HEK293 (cell line): ENCODE measurements around the gene MYO1G.

ENCODE experiments used
- ATF2 ChIP-seq: fragments of 450-650 bp; formaldehyde crosslinking; IDR thresholded peaks from 2 replicates; pipeline ENCODE4 v1.5.1; 2016; ENCODE audit warnings: missing biosample characterization, missing genetic modification characterization, low read depth
- HIC1 ChIP-seq: fragments of 450-650 bp; formaldehyde crosslinking; IDR thresholded peaks from 2 replicates; pipeline ENCODE4 v1.5.1; 2016; ENCODE audit warnings: missing biosample characterization, missing genetic modification characterization
- INSM2 ChIP-seq: fragments of 450-650 bp; formaldehyde crosslinking; IDR thresholded peaks from 2 replicates; pipeline ENCODE4 v1.5.1; 2016; ENCODE audit warnings: missing biosample characterization, missing genetic modification characterization
- KLF1 ChIP-seq: fragments of 450-650 bp; formaldehyde crosslinking; IDR thresholded peaks from 2 replicates; pipeline ENCODE4 v1.5.1; 2016; ENCODE audit warnings: missing biosample characterization, missing genetic modification characterization
- KLF10 ChIP-seq: fragments of 450-650 bp; IDR thresholded peaks from 2 replicates; pipeline ENCODE4 v1.5.1; 2018; ENCODE audit warnings: missing biosample characterization, mild to moderate bottlenecking, missing genetic modification characterization
- KLF7 ChIP-seq: fragments of 450-650 bp; formaldehyde crosslinking; IDR thresholded peaks from 2 replicates; pipeline ENCODE4 v1.5.1; 2016; ENCODE audit warnings: missing biosample characterization, missing genetic modification characterization, borderline replicate concordance
- KLF8 ChIP-seq: fragments of 450-650 bp; formaldehyde crosslinking; IDR thresholded peaks from 2 replicates; pipeline ENCODE4 v1.5.1; 2016; ENCODE audit warnings: missing biosample characterization, missing genetic modification characterization
- PRDM4 ChIP-seq: fragments of 450-650 bp; formaldehyde crosslinking; IDR thresholded peaks from 2 replicates; pipeline ENCODE4 v1.5.1; 2017; ENCODE audit warnings: missing biosample characterization, missing genetic modification characterization
- SCRT2 ChIP-seq: fragments of 450-650 bp; formaldehyde crosslinking; IDR thresholded peaks from 2 replicates; pipeline ENCODE4 v1.5.1; 2016; ENCODE audit warnings: missing biosample characterization, missing genetic modification characterization
- ZBTB21 ChIP-seq: fragments of 450-650 bp; formaldehyde crosslinking; IDR thresholded peaks from 2 replicates; pipeline ENCODE4 v1.5.1; 2017; ENCODE audit warnings: missing biosample characterization, missing genetic modification characterization
- ZBTB8A ChIP-seq: fragments of 450-650 bp; formaldehyde crosslinking; IDR thresholded peaks from 2 replicates; pipeline ENCODE4 v1.5.1; 2016; ENCODE audit warnings: missing biosample characterization, missing genetic modification characterization
- ZEB2 ChIP-seq: fragments of 450-650 bp; formaldehyde crosslinking; IDR thresholded peaks from 2 replicates; pipeline ENCODE4 v1.5.1; 2016; ENCODE audit warnings: missing biosample characterization, missing genetic modification characterization
- ZNF146 ChIP-seq: fragments of 450-650 bp; formaldehyde crosslinking; IDR thresholded peaks from 2 replicates; pipeline ENCODE4 v1.5.1; 2016; ENCODE audit warnings: missing biosample characterization, missing genetic modification characterization
- ZNF169 ChIP-seq: fragments of 450-650 bp; formaldehyde crosslinking; IDR thresholded peaks from 2 replicates; pipeline ENCODE4 v1.5.1; 2016; ENCODE audit warnings: missing biosample characterization, missing genetic modification characterization
- ZNF214 ChIP-seq: fragments of 450-650 bp; formaldehyde crosslinking; IDR thresholded peaks from 2 replicates; pipeline ENCODE4 v1.5.1; 2017; ENCODE audit warnings: missing biosample characterization, mild to moderate bottlenecking, missing genetic modification characterization, borderline replicate concordance
- ZNF223 ChIP-seq: fragments of 450-650 bp; formaldehyde crosslinking; IDR thresholded peaks from 2 replicates; pipeline ENCODE4 v1.5.1; 2016; ENCODE audit warnings: missing biosample characterization, missing genetic modification characterization
- ZNF239 ChIP-seq: fragments of 450-650 bp; formaldehyde crosslinking; IDR thresholded peaks from 2 replicates; pipeline ENCODE4 v1.5.1; 2016; ENCODE audit warnings: missing biosample characterization, missing genetic modification characterization
- ZNF24 ChIP-seq: fragments of 450-650 bp; formaldehyde crosslinking; IDR thresholded peaks from 2 replicates; pipeline ENCODE4 v1.5.1; 2016; ENCODE audit warnings: missing biosample characterization, missing genetic modification characterization
- ZNF394 ChIP-seq: fragments of 450-650 bp; formaldehyde crosslinking; IDR thresholded peaks from 2 replicates; pipeline ENCODE4 v1.5.1; 2016; ENCODE audit warnings: missing biosample characterization, missing genetic modification characterization, mild to moderate bottlenecking, moderate library complexity, borderline replicate concordance
- ZNF423 ChIP-seq: fragments of 450-650 bp; formaldehyde crosslinking; IDR thresholded peaks from 2 replicates; pipeline ENCODE4 v1.5.1; 2016; ENCODE audit warnings: missing biosample characterization, missing genetic modification characterization
- ZNF521 ChIP-seq: fragments of 450-650 bp; formaldehyde crosslinking; IDR thresholded peaks from 2 replicates; pipeline ENCODE4 v1.5.1; 2017; ENCODE audit warnings: missing biosample characterization, mild to moderate bottlenecking, missing genetic modification characterization
- ZNF558 ChIP-seq: fragments of 450-650 bp; formaldehyde crosslinking; IDR thresholded peaks from 2 replicates; pipeline ENCODE4 v1.5.1; 2016; ENCODE audit warnings: missing biosample characterization, missing genetic modification characterization
- ZNF561 ChIP-seq: fragments of 450-650 bp; IDR thresholded peaks from 2 replicates; pipeline ENCODE4 v1.5.1; 2018; ENCODE audit warnings: missing biosample characterization, missing genetic modification characterization, borderline replicate concordance
- ZNF580 ChIP-seq: fragments of 450-650 bp; formaldehyde crosslinking; IDR thresholded peaks from 2 replicates; pipeline ENCODE4 v1.5.1; 2016; ENCODE audit warnings: missing biosample characterization, missing genetic modification characterization
- ZNF610 ChIP-seq: fragments of 450-650 bp; formaldehyde crosslinking; IDR thresholded peaks from 2 replicates; pipeline ENCODE4 v1.5.1; 2016; ENCODE audit warnings: missing biosample characterization, missing genetic modification characterization, borderline replicate concordance
- ZNF707 ChIP-seq: fragments of 450-650 bp; formaldehyde crosslinking; IDR thresholded peaks from 2 replicates; pipeline ENCODE4 v1.5.1; 2016; ENCODE audit warnings: missing biosample characterization, missing genetic modification characterization
- ZSCAN18 ChIP-seq: fragments of 450-650 bp; formaldehyde crosslinking; IDR thresholded peaks from 2 replicates; pipeline ENCODE4 v1.5.1; 2016; ENCODE audit warnings: missing biosample characterization, missing genetic modification characterization
- ZSCAN5A ChIP-seq: fragments of 450-650 bp; formaldehyde crosslinking; IDR thresholded peaks from 2 replicates; pipeline ENCODE4 v1.5.1; 2016; ENCODE audit warnings: missing biosample characterization, missing genetic modification characterization

Gene MYO1G

GRCh38 chr7:44986218-44987053 lies 7.6 kb upstream of the MYO1G start (continued):
- TF ChIP-seq SCRT2 (tag by site-specific recombination): peak; percentile 82
- no peak for TF ChIP-seq ZNF169
- peak; percentile 50; the same call in 1 of the 2 replicates for TF ChIP-seq KLF10 (tag by site-specific recombination)
- TF ChIP-seq ZNF223 (tag by site-specific recombination): 0 out of 2 replicates have a peak, but pooled peaks have one; percentile 8
- no peak for TF ChIP-seq ZNF214
- TF ChIP-seq ZSCAN18 (tag by site-specific recombination): 0 out of 2 replicates have a peak, but pooled peaks have one; percentile 21
- peak; percentile 53 for TF ChIP-seq ZNF423 (tag by site-specific recombination)
- no peak for TF ChIP-seq ZNF239 (tag by site-specific recombination)
- TF ChIP-seq ZBTB8A (tag by site-specific recombination): peak; percentile 100
- peak; percentile 98 for TF ChIP-seq ZBTB21
- peak; percentile 62; the same call in 1 of the 2 replicates for TF ChIP-seq ZNF580 (tag by site-specific recombination)
- TF ChIP-seq ATF2 (tag by site-specific recombination): peak; percentile 99
- peak; percentile 68; the same call in 1 of the 2 replicates for TF ChIP-seq ZNF394 (tag by site-specific recombination)
- peak; percentile 85 for TF ChIP-seq ZEB2 (tag by site-specific recombination)
- TF ChIP-seq ZNF521: no peak
- TF ChIP-seq KLF8: peak; percentile 89
- peak; percentile 82 for TF ChIP-seq KLF1 (tag by site-specific recombination)
- TF ChIP-seq ZNF24 (tag by site-specific recombination): peak; percentile 69
- peak; percentile 11; the same call in 1 of the 2 replicates for TF ChIP-seq PRDM4 (tag by site-specific recombination)
- peak; percentile 69; the same call in 1 of the 2 replicates for TF ChIP-seq ZSCAN5A
- TF ChIP-seq KLF7 (tag by site-specific recombination): peak; percentile 69; the same call in 1 of the 2 replicates
- peak; percentile 44; the same call in 1 of the 2 replicates for TF ChIP-seq ZNF561 (tag by site-specific recombination)
- TF ChIP-seq INSM2 (tag by site-specific recombination): peak; percentile 52; the same call in 1 of the 2 replicates
- TF ChIP-seq ZNF610 (tag by site-specific recombination): peak; percentile 47; the same call in 1 of the 2 replicates
- no peak for TF ChIP-seq ZNF707
- 0 out of 2 replicates have a peak, but pooled peaks have one; percentile 9 for TF ChIP-seq ZNF146 (tag by site-specific recombination)
- no peak for TF ChIP-seq ZNF558 (tag by site-specific recombination)
- peak; percentile 90 for TF ChIP-seq HIC1 (tag by site-specific recombination)
